Thyroid gland (tissue), 4 donors: ENCODE results near the gene DDHD1.

Experiments used
- POLR2A ChIP-seq, 2 donors: fragments of 450-650 bp; IDR thresholded peaks; one replicate each; pipeline ENCODE4 v1.6.1; 2017; ENCODE audit warnings: antibody characterized with exemption in 2 of 2, mild to moderate bottlenecking in 2 of 2, moderate library complexity in 1 of 2
- TF ChIP-seq, protein P1 (sequence below), 6 experiments: fragments of 200-600 bp in 3 of 6; fragments of 450-650 bp in 3 of 6; sonication (generic) in 3 of 6; IDR thresholded peaks; one replicate each; pipeline ENCODE4 v1.5.1; 2016 to 2019; ENCODE audit warnings: antibody characterized with exemption in 6 of 6, mild to moderate bottlenecking in 2 of 6, inconsistent platforms in 1 of 6, moderate library complexity in 1 of 6

DNA sequence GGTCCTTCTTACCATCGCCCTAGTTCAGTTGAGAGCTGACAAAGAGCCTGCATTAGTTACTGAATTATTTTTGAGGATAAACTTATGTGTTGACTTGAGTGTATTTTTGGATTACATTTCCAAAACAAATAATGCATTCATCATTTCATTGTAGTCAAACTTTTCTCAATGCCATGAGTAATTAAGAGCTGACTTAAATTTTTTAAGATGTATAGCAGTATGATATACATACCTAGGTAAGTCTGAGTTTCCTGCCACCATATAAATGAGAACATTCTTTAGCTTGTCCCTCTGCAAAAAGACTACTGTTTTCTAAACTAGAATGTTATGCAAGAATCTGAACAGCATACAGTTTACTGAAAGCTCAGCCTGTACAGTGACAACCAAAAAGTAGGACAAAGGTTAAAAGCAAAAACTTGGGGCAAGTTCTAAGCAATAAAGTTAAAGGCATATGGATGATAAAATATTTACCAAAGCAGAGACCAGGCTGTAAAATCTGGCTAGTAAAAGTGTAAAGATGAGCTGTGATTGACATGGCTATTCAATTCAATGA, 120.2 kb downstream of the DDHD1 start:
- TF ChIP-seq, protein P1, sequence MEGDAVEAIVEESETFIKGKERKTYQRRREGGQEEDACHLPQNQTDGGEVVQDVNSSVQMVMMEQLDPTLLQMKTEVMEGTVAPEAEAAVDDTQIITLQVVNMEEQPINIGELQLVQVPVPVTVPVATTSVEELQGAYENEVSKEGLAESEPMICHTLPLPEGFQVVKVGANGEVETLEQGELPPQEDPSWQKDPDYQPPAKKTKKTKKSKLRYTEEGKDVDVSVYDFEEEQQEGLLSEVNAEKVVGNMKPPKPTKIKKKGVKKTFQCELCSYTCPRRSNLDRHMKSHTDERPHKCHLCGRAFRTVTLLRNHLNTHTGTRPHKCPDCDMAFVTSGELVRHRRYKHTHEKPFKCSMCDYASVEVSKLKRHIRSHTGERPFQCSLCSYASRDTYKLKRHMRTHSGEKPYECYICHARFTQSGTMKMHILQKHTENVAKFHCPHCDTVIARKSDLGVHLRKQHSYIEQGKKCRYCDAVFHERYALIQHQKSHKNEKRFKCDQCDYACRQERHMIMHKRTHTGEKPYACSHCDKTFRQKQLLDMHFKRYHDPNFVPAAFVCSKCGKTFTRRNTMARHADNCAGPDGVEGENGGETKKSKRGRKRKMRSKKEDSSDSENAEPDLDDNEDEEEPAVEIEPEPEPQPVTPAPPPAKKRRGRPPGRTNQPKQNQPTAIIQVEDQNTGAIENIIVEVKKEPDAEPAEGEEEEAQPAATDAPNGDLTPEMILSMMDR (IDR thresholded peaks at IDR 0.05): no peak
- no peak for TF ChIP-seq POLR2A (IDR thresholded peaks at IDR 0.05)
